K562 (cell line): Measurements from ENCODE around the gene SSU72. TPM values are rescaled to one million over a fixed set of nuclear protein-coding genes. Genes with fewer than 3 reads are reported as not detected.
A peak's percentile ranks its signal among the peaks of the same experiment; 100 is the strongest.

Source experiments
- CBX1 ChIP-seq: sonication (generic); IDR thresholded peaks from 2 replicates; pipeline ENCODE4 v1.6.1; 2016; ENCODE audit warnings: antibody characterized with exemption, low read depth, mild to moderate bottlenecking
- CEBPG ChIP-seq, 3 experiments: fragments of 200-800 bp in 1 of 3; sonication (Bioruptor generic) in 1 of 3; sonication (generic) in 1 of 3; formaldehyde crosslinking in 1 of 3; IDR thresholded peaks in 2 of 3; conservative IDR thresholded peaks in 1 of 3; 2 replicates each; pipeline versions ENCODE4 v1.6.1 to v1.8.0; 2016 to 2022; ENCODE audit warnings: missing compliant biosample characterization in 2 of 3, missing genetic modification characterization in 2 of 3, mild to moderate bottlenecking in 1 of 3, missing genetic modification reagents in 1 of 3
- EP400 ChIP-seq: fragments of 450-650 bp; IDR thresholded peaks from 2 replicates; pipeline ENCODE4 v1.6.1; 2017; ENCODE audit warnings: antibody characterized with exemption, mild to moderate bottlenecking, moderate library complexity
- FOXP1 ChIP-seq: sonication (generic); formaldehyde crosslinking; IDR thresholded peaks from 2 replicates; pipeline ENCODE4 v1.8.0; 2022; ENCODE audit warnings: mild to moderate bottlenecking, missing genetic modification reagents
- GTF2E2 ChIP-seq: fragments of 200-800 bp; sonication (Bioruptor generic); IDR thresholded peaks from 2 replicates; pipeline ENCODE4 v1.6.1; 2016; ENCODE audit warnings: missing genetic modification characterization, missing compliant biosample characterization
- NFE2L1 ChIP-seq: fragments of 450-650 bp; IDR thresholded peaks from 2 replicates; pipeline ENCODE4 v1.6.1; 2016; ENCODE audit warnings: missing genetic modification characterization, low read depth, mild to moderate bottlenecking, missing compliant biosample characterization, moderate library complexity, borderline replicate concordance
- NR2C2 ChIP-seq, 2 experiments: fragments of 200-800 bp in 1 of 2; sonication (Bioruptor generic) in 1 of 2; sonication (generic) in 1 of 2; formaldehyde crosslinking in 1 of 2; IDR thresholded peaks; 2 replicates each; pipeline versions ENCODE4 v1.6.1 to v1.8.0; 2016 to 2022; ENCODE audit warnings: mild to moderate bottlenecking in 1 of 2, missing compliant biosample characterization in 1 of 2, missing genetic modification characterization in 1 of 2, missing genetic modification reagents in 1 of 2
- PCBP1 ChIP-seq: fragments of 200-400 bp; formaldehyde crosslinking; IDR thresholded peaks from 2 replicates; pipeline ENCODE4 v1.6.1; 2018; ENCODE audit warnings: mild to moderate bottlenecking, low read depth, low read length; ENCODE audit not compliant: poor library complexity, severe bottlenecking
- ZBTB17 ChIP-seq: fragments of 450-650 bp; formaldehyde crosslinking; IDR thresholded peaks from 2 replicates; pipeline ENCODE4 v1.4.0; 2020; ENCODE audit warnings: mild to moderate bottlenecking
- ZNF324 ChIP-seq: fragments of 250-450 bp; sonication (Bioruptor Pico); IDR thresholded peaks from 2 replicates; pipeline ENCODE4 v1.4.0; 2020; ENCODE audit warnings: mild to moderate bottlenecking
- polyA plus RNA-seq, 8 experiments: library from polyadenylated mRNA; depleted of rRNA in 4 of 8; stranded (reverse) in 5 of 8; unstranded in 3 of 8; fragments of >200 nt; fragmentation: Nextera tagmentation in 2 of 8; fragmentation: Illumina TruSeq in 1 of 8; extraction: Ambion mirVana in 2 of 8; extraction: Trizol in 1 of 8; gene quantifications; 2 replicates each; pipeline versions ENCODE4 v1.2.1 to v1.2.3, GENCODE V29; 2011 to 2014; ENCODE audit warnings: inconsistent platforms in 1 of 8, missing spikeins in 1 of 8
- total RNA-seq, 7 experiments: library from RNA; depleted of rRNA in 6 of 7; stranded (reverse); fragments of >200 nt in 6 of 7; fragmentation: Illumina TruSeq in 2 of 7; extraction: Trizol in 2 of 7; gene quantifications; 2 replicates each; pipeline versions ENCODE4 v1.2.1 to v1.2.3, GENCODE V29; 2011 to 2021; ENCODE audit warnings: low replicate concordance in 1 of 7
- TF ChIP-seq, protein P1 (sequence below): sonication (generic); formaldehyde crosslinking; IDR thresholded peaks from 2 replicates; pipeline ENCODE4 v1.8.0; 2023; ENCODE audit warnings: mild to moderate bottlenecking, missing genetic modification reagents
- TF ChIP-seq, protein P2 (sequence below): fragments of 150-350 bp; conservative IDR thresholded peaks from 2 replicates; pipeline ENCODE4 v1.6.1; 2014; ENCODE audit warnings: low read length
- TF ChIP-seq, protein P3 (sequence below): fragments of 250-450 bp; sonication (Bioruptor Pico); IDR thresholded peaks from 2 replicates; pipeline ENCODE4 v1.8.0; 2021; ENCODE audit warnings: borderline replicate concordance, mild to moderate bottlenecking, moderate library complexity; ENCODE audit not compliant: poor library complexity, severe bottlenecking
- TF ChIP-seq, protein P4 (sequence below), 2 experiments: fragments of 450-650 bp in 1 of 2; sonication (generic) in 1 of 2; formaldehyde crosslinking in 1 of 2; IDR thresholded peaks in 1 of 2; conservative IDR thresholded peaks in 1 of 2; 2 replicates each; pipeline versions ENCODE4 v1.6.1 to v1.8.1; 2016 to 2023; ENCODE audit warnings: mild to moderate bottlenecking in 2 of 2, moderate library complexity in 2 of 2, inconsistent platforms in 1 of 2, missing genetic modification reagents in 1 of 2
- TF ChIP-seq, protein P5 (sequence below), 2 experiments: fragments of 450-650 bp in 1 of 2; sonication (generic) in 1 of 2; formaldehyde crosslinking; conservative IDR thresholded peaks; 2 replicates each; pipeline versions ENCODE4 v1.4.0 to v1.8.1; 2020 to 2022; ENCODE audit warnings: mild to moderate bottlenecking in 1 of 2, missing genetic modification reagents in 1 of 2

Gene SSU72
- total and polyA plus RNA-seq, 9 of the 15 experiments (the other 6 are each of a cell fraction or from before 2014, with no cell fraction given), result 70.8 to 201 (median 94.6) TPM

DNA sequence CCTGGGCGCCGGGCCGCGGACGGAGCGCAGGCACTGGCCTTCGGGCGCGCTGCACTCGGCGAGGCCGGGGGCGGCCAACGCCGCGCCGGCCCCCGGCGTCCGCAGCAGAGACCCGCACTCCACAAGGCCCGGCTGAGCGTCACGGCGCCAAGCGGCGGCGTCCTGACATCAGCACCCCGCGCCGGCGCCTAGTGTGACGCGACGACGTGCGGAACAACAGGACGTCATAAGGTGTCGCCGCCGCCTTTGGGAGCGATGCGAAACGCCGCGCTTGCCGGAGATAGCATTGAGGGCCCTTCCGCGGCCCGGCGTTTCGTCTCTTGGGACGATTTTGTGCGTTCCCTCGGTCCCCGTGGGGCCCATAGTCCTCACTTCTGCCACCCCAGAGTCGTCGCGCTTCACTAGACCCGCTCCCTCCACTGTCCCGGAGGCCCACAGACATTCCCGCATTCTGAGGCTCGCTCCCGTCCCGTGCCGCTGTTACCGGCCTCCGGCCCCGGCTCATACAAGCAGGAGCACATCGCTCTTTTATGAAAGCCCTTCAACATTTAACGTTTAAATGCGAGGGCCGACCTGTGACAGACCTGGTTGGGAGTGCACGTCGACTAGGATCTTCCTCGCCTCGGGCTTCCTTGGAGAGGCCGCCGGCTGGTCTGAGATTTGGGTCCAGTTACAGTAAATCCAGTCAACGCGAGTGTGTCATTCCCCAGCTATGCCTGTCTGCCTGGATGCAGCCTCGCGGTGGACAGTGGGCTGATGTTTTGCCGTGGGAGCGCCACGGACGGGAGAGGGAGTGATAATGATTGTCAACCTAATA is at the start of gene SSU72 (continued):
- TF ChIP-seq CEBPG (CRISPR knock-in tag; IDR thresholded peaks at IDR 0.05) (peak; percentile 18; the same call in 1 of the 2 replicates), CEBPG (tag; conservative IDR thresholded peaks at IDR 0.05 in 1 of 2, IDR thresholded peaks at IDR 0.05 in 1 of 2) (no peak), ZNF324 (CRISPR knock-in tag) (0 out of 2 replicates have a peak, but pooled peaks have one; percentile 43), CBX1 (peak; percentile 18; the same call in 1 of the 2 replicates), NR2C2 (CRISPR knock-in tag; IDR thresholded peaks at IDR 0.05) (peak; percentile 80; the same call in 1 of the 2 replicates), NR2C2 (tag; IDR thresholded peaks at IDR 0.05) (peak; percentile 90), ZBTB17 (CRISPR knock-in tag) (0 out of 2 replicates have a peak, but pooled peaks have one; percentile 39), NFE2L1 (no peak), GTF2E2 (peak; percentile 95), EP400 (peak; percentile 94), PCBP1 (peak; percentile 36), FOXP1 (CRISPR knock-in tag) (peak; percentile 89)
- TF ChIP-seq, protein P1, sequence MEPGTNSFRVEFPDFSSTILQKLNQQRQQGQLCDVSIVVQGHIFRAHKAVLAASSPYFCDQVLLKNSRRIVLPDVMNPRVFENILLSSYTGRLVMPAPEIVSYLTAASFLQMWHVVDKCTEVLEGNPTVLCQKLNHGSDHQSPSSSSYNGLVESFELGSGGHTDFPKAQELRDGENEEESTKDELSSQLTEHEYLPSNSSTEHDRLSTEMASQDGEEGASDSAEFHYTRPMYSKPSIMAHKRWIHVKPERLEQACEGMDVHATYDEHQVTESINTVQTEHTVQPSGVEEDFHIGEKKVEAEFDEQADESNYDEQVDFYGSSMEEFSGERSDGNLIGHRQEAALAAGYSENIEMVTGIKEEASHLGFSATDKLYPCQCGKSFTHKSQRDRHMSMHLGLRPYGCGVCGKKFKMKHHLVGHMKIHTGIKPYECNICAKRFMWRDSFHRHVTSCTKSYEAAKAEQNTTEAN (CRISPR knock-in tag), result no peak
- TF ChIP-seq, protein P2, sequence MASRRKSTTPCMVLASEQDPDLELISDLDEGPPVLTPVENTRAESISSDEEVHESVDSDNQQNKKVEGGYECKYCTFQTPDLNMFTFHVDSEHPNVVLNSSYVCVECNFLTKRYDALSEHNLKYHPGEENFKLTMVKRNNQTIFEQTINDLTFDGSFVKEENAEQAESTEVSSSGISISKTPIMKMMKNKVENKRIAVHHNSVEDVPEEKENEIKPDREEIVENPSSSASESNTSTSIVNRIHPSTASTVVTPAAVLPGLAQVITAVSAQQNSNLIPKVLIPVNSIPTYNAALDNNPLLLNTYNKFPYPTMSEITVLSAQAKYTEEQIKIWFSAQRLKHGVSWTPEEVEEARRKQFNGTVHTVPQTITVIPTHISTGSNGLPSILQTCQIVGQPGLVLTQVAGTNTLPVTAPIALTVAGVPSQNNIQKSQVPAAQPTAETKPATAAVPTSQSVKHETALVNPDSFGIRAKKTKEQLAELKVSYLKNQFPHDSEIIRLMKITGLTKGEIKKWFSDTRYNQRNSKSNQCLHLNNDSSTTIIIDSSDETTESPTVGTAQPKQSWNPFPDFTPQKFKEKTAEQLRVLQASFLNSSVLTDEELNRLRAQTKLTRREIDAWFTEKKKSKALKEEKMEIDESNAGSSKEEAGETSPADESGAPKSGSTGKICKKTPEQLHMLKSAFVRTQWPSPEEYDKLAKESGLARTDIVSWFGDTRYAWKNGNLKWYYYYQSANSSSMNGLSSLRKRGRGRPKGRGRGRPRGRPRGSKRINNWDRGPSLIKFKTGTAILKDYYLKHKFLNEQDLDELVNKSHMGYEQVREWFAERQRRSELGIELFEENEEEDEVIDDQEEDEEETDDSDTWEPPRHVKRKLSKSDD, result peak; percentile 97
- TF ChIP-seq, protein P3, sequence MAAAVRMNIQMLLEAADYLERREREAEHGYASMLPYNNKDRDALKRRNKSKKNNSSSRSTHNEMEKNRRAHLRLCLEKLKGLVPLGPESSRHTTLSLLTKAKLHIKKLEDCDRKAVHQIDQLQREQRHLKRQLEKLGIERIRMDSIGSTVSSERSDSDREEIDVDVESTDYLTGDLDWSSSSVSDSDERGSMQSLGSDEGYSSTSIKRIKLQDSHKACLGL (CRISPR knock-in tag), result peak; percentile 47
- TF ChIP-seq, protein P4, sequence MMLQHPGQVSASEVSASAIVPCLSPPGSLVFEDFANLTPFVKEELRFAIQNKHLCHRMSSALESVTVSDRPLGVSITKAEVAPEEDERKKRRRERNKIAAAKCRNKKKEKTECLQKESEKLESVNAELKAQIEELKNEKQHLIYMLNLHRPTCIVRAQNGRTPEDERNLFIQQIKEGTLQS (IDR thresholded peaks at IDR 0.05), result no peak
- TF ChIP-seq, protein P4 (CRISPR knock-in tag; conservative IDR thresholded peaks at IDR 0.05), result peak; percentile 58; the same call in 1 of the 2 replicates
- TF ChIP-seq, protein P5, sequence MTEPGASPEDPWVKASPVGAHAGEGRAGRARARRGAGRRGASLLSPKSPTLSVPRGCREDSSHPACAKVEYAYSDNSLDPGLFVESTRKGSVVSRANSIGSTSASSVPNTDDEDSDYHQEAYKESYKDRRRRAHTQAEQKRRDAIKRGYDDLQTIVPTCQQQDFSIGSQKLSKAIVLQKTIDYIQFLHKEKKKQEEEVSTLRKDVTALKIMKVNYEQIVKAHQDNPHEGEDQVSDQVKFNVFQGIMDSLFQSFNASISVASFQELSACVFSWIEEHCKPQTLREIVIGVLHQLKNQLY (CRISPR knock-in tag; conservative IDR thresholded peaks at IDR 0.05), result 0 out of 4 replicates have a peak, but pooled peaks of 1 of the 2 experiments have one; percentile 43
